ENCODE data around the gene SLC6A3.

SLC6A3 gene

DNA sequence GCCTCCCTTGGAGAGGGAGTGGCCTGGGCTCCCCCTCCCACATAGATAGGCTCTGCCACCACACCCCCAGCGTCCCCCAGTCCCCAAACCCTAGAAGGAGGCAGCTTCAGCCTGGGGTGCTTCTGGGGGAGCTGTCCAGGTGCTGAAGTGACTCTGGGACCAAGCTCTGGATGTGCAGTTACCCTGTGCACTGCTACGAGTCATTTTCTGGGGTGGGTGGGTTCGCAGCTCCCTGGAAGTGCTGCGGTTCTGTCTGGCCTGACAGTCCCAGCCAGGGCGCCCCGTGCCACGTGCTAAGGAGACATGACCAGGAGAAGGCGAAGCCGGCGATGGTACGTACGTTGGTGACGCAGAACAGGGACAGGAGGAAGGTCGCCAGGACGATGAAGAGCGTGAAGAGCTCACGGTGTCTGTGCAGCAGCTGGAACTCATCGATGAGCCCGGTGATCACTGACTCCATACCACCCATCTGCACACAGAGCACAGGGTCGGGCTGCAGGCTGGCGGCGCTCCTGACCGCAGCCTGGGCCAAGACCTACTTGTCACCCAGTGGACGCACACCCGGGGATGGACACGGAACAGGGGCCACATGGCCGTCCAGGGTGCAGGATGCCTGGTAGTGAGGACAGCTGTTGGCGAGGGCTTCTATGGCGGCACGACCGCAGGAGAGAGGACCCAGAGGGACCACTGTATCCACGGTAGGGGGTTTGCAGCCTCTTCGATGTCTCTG, 35.7 kb downstream of the SLC6A3 start:
- in situ Hi-C loops (cut with MboI; ENCODE audit: low sequenced_read_pairs) = no loop called here

DNA sequence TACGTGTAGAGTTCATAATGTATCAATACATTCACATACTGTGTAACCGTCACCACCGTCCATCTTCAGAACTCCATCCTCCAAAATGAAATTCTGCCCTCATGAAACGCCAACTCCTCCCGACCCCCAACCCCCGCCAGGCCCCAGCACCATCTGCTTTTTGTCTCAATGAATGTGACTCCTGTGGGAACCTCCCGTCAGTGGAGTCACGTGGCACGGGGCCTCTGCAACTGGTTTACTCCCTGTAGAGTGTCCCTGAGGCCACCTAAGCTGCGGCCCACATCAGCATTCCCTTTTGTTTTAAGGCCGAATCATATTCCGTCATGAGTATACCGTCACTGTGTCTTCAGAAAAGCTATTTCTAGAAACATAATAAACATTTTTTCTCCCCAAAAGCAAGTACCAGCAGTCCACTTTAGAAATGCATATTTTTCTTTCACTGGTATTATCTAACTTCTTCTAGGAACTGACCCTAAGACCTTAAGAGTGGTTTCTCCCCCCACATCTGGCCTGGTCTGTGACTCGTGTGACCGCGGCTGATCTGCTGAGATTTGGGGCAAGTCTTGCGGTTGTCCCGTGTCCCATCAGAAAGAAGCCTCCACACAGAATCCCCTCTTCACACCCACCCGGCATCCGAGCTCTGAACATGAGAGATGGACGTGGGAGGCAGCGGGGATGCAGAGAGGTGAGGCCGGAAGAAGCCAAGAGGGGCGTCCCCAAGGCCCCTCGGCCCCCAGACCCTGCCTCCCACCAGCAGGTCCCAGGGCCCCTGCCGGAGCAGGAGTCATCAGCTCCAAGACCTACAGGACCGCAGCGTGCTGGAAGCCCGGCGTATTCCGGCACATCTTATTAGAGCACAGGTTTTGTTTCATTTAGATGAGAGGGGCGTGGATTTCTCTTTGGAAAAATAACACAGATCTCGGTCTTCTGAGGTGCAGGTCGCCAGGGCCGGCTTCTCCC, 38.3 kb downstream of the SLC6A3 start:
- in situ Hi-C loops (cut with MboI; ENCODE audit: low sequenced_read_pairs) = no loop called here

DNA sequence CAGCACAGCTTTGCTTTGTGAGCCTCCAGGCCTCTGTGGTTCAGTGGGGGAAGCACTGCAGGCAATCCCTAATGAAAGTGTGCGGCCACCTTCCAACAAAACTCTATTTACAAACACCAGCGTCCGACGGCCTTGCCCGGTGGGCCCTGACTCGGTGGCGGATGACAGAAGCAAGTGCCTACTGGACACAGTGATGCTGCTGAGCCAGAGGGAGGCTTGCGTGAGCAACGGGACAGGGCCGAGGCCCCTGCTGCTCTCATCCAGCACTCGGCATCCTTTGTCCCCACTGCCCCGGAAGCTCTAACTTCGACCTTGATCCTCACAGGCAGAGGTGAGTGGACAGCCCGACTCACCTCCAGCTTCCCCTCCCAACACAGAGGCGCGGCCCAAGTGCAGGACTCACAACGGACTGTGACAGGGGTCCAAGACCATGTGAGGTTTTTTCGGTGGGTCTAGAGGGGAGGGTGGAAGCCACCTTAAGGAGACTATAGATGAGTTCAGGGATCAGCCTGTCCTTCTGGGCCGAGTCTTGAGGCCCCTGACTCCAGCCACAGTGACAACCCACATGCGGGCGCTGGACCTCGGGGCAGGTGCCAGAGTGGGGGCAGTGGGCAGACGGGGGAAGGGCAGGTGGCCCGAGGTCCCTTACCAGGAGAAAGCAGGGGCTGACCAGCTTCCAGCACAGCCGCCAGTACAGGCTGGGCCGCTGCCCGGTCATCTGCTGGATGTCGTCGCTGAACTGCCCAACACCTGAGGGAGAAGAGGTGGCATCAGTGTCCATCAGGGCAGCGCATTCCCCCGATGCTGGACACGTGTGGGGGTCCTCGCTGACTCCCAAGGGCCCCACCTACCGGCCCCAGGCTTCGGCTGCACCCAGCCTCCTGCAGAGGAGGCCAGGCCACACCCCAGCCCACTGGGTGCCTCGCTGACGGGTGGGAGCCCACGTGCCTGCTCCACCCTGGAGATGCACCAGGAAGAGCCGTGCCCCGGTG, 39.4 kb downstream of the SLC6A3 start:
- in situ Hi-C loops (cut with MboI; ENCODE audit: low sequenced_read_pairs) = no loop called here

DNA sequence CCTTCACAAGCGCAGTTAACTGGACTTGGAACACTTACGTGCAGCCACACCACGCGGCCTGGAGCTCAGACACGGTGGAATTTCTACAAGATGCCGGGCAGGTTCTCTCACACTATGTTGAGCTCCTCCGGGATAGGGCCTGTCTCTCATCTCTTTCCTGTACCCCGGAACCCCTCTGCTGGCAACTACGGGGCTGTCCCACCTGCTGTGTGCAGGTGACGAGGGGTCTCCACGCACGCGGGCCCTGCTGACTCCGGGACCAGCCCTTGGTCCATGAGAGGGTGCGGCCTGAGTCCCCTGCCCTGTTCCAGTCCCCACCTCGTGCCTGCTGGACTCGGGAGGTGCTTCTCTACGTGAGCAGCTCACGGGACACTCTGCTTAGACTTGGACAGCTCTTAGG, 40.1 kb downstream of the SLC6A3 start:
- in situ Hi-C loops (cut with MboI; ENCODE audit: low sequenced_read_pairs) = no loop called here

DNA sequence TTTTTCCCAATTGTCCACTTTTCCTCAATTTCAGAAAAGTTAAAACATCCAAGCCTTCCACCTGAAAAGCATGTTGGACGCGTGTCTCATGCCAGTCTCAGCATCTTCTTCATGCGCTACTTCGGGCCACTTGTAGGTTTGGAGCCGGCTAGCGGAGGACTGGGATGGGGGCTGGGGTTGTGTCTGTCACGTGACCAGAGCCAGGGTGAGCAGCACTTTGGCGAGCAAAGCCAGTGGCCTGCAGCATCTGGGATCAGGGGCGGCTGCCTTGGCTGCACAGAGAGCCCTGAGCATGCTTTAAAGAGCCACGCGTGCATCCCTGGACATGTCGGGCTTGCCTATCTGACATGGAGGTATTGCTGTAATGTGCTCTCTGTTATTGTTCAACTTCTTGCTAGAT, 41.2 kb downstream of the SLC6A3 start:
- in situ Hi-C loops (cut with MboI; ENCODE audit: low sequenced_read_pairs) = no loop called here

DNA sequence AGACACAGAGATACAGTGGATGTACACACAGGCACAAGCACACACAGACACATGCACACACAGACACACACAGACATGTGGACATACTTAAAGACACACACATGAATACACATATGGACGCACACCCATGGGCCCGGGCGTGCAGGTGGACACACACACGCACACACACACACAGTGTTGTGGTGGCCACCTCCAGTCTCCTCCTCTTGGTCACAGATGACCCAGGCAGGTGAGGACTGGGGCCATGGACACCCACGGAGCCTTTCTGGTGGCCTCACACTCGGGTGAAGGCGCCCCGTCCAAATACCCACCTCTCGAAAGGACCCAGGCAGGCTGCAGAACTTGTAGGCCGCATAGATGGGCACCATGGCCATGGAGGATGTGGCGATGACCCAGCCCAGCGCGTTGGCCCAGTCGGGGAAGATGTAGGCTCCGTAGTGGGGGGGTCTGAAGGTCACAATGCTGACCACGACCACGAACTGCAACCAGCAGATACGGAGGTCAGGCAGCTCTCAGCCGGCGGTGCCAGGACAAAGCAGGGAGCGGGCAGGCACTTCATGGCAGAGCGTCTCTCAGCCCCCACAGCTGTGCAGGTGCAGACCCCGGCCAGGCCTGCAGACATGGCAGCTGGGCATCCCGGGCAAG, 42.5 kb downstream of the SLC6A3 start:
- in situ Hi-C loops (cut with MboI; ENCODE audit: low sequenced_read_pairs) = no loop called here

DNA sequence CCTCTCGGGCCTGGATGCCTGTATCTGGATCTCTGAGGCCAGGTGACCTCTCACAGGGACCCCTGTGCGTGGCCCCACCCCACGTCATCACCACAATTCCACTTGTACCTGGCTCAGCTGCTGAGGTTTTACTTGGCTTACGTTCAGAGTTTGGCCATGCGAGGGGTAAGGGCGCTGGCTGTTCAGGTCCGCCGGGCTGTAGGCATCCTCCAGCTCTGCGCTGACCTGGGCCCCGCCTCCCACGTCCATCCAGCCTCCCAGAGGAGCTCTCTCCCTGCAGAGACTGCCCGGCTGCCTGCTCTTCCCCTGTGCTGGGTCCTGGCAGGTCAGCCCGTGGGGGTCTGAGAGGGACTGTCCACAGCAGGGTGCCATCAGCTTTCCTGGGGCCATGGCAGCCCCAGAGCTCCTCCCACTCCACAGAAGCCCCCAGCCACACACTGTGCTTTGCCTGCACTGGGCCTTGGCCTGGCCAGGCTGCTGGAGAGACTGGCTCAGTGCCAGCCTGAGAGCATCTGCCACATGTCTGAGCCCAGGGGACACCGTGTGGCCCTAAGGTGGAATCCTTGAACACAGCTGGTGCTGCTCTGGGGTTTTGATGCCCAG, 43.6 kb downstream of the SLC6A3 start:
- in situ Hi-C loops (cut with MboI; ENCODE audit: low sequenced_read_pairs) = no loop called here

DNA sequence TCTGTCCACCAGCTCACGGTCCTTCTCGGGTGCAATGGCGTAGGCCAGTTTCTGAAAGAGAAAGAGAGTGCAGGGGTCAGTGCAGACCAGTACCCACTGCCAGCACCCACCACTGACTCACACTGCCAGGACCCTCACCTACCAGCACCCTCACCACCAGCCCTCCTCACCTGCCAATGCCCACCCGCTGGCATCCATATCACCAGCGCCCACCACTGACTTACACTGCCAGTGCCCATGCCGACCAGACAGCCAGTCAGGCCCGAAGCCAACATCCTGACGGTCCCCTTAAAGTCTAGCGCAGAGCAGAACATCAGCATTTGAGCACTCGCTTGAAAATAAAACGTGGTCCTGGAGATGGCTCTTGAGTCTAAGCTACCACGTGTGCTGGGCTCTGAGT, 44.3 kb downstream of the SLC6A3 start:
- in situ Hi-C loops (cut with MboI; ENCODE audit: low sequenced_read_pairs) = no loop called here

DNA sequence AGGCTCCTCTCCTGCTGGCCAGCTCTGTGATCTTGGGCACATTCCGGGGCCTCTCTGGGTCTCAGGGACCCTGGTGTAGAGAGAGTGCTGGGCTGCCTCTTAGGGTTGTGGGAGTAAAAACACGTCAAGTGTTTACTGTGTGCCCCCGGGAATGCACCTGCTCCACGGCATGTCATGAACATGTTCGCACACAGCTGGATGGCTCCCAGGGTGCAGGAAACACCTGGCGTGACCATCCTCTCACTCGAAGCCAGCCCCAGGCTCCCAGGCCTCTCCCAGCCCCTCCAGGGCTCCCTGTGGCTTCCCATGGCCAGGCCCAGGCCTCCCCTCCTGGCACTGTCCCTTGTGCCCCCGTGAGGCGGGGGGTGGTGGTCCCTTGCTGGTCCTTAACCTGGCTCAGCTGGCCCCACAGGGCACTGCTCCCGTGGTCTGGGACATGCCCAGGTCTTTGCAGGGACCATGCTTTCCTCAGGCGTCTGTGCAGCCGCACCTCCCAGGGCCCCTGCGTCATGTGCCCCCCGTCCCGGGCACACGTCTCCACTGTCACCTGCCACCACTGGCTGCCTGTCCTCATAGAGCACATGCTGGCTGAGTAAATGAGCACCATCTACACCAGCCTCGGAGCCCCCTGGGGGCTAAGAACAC, 44.9 kb downstream of the SLC6A3 start:
- in situ Hi-C loops (cut with MboI; ENCODE audit: low sequenced_read_pairs) = no loop called here

DNA sequence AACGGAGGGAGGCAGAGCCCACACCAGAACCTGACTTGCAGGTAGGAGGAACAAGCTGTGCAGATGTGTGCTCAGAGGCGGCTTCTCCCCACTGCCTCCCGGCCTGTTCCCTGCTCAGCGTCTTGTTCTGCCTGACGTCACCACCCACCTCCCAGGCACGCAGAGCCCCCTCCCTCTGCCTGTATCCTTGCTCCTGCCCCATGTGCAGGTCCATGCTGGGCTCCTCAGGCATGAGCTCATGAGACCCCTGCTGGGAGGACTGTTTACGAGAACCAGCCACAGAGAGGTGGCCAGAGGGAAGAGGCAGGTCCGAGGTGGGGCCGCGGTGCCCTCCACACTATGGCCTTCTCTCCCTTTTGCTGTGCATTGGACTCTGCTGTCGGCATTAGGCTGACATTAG, 45.5 kb downstream of the SLC6A3 start:
- in situ Hi-C loops (cut with MboI; ENCODE audit: low sequenced_read_pairs) = no loop called here

DNA sequence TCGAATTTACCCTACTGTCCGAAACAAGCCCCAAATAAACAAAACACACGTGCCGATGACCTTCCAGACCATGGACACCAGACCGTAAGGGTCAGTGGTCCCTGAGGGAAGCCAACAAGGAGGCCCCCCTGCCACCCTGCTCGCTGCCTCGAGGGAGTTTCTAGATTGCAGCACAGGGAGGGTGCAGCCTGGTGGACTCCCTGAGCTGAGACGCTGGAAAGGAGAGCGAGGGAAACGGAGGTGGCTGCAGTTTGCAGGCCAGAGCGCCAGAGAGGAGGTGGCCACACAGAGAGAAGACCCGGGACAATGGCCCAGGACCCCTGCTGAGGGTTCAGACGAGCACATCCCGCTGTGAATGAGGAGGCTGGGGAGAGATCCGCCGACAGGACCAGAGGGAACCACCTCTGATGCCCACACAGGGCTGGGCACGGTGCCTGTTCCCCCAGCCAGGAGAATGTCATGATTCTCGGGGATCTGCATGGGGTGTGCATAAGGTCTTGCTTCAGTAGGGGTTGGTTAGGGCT, 48.9 kb downstream of the SLC6A3 start:
- in situ Hi-C loops (cut with MboI; ENCODE audit: low sequenced_read_pairs) = no loop called here

DNA sequence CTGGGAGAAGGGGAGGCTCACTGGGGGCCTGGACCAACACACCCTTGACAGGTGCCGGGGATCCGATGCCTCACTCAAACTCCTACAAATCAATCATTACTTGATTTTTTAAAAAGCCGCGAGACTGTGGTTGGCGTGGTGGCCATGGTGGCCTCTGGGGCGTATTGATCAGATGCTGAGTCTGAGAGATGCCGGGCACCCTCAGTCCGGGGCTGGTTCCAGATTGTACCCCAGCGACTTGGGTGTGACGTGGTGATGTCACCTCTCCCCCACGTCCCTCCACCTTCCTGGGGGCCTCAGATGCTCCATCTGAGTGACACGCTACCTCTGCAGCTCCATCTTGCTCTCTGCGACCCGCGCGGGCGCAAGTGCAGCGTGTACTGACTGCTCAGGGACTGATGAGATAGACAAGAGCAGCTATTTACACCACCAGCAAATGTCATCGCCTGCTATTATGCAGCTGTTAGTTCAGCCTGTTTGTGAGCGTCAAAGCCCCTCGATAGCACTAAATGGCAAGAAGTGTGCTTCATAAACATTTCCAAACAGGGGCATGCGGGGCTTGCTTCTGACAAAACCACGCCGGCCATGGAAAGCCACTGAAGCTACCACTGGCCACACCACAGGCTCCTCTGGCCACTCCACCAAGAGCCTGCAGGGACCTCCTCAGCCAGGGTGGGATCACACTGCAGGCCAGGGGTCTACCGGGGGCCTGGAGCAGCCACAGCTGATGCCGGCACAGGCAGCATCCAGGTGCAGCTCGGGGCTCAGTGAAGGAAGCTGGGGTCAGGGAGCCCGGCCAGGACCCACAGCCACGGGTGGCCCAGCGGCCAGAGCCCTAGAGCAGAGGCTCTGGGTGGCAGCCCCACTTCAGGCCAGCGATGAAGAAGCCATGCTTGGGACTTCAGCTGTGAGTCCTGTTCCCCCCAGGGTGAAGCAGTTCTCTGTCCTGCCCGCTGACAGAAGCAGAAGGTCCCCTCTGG, 50.1 kb downstream of the SLC6A3 start:
- in situ Hi-C loops (cut with MboI; ENCODE audit: low sequenced_read_pairs) = no loop called here

DNA sequence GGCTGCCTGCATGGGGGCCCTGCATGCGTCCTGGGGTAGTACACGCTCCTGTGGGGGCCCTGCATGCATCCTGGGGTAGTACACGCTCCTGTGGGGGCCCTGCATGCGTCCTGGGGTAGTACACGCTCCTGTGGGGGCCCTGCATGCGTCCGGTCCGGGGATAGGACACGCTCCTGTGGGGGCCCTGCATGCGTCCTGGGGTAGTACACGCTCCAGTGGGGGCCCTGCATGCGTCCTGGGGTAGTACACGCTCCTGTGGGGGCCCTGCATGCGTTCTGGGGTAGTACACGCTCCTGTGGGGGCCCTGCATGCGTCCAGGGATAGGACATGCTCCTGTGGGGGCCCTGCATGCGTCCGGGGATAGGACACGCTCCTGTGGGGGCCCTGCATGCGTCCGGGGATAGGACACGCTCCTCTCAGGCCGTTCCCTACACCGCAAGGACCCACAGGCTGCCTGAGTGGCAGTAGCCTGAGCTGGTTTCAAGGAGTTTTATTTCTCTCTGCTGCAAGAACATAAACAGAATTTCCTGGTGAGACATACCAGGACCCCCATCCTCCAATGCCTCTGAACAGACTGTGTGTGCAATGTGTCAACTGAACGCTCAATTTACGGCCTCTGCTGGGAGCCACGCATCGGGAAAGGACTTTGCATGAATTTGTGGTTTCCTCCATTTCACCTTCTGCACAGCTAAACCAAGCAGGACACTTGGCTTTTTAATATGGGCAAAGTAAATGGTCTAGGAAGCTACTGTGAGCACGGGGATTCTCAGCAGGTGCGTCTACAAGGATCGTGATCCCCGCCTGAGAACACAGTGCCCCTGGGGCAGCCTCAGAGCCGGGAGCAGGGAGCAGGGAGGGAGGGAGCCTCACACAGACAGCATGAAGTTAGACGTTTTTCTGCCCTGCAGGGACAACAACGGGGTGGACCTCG, 51.4 kb downstream of the SLC6A3 start:
- in situ Hi-C loops (cut with MboI; ENCODE audit: low sequenced_read_pairs) = no loop called here

DNA sequence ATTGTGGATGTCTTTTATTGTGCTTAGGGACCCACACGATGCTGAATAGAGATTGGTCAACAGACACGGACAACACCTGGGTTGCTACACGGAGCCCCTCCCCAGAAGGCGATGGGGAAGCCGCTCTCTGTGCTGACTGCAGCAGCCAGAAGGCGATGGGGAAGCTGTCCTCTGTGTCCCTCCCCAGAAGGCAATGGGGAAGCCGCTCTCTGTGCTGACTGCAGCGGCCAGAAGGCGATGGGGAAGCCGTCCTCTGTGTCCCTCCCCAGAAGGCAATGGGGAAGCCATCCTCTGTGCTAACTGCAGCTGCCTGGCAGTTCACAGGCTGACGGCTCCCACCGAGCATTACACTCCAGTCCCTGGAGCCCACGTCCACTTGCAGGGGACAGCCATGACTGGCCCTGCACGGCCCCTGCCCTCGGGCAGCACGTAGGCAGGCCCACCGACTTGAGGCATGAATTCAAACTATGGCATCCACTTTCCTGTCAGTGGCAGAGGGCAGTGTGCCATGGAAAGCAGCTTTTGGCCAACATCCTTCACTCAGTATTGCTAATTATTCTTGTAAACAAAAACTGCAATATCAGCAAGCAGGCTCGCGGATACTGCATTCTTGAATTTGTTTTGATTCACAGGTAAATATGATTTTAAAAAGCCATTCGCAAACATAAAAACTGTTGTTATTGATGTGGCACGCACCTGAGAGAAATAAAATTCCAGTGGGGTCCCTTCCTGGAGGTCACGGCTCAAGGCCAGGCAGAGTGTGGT, 52.3 kb downstream of the SLC6A3 start:
- in situ Hi-C loops (cut with MboI; ENCODE audit: low sequenced_read_pairs) = no loop called here

DNA sequence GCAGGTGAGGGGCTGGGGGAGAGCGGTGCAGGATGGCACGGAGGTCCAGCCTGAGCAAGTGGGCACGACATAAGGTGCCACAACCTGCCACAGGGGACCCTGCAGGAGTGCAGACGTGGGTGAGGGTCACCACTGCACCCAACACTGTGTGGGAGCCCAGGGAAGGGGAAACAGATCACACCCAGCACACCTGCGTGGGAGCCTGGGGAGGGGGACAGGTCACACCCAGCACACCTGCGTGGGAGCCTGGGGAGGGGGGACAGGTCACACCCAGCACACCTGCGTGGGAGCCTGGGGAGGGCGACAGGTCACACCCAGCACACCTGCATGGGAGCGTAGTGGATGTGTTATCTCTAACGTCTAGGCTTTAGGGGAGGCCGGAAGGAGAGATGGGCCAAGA, 53.0 kb downstream of the SLC6A3 start:
- in situ Hi-C loops (cut with MboI; ENCODE audit: low sequenced_read_pairs) = no loop called here

DNA sequence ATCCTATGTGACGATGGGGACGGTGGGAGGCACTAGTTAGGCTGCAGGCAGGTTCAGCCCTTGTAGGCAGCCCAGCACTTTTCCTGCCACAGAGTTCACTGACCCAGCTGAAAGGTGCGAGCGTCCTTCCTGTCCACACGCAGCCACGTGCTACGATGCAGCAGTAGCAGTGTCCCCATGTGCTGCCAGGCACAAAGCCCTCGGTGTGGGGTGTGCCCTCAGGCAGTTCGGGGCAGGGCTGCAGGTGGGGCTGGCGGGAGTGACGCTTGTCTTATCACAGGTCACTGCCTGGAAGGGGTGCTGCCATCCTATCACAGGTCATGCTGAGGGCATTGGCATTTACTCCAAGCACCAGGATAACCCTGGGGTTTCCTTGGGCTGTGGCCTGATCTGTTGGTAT, 53.5 kb downstream of the SLC6A3 start:
- in situ Hi-C loops (cut with MboI; ENCODE audit: low sequenced_read_pairs) = no loop called here
